LNCaP clone FGC (cell line): ENCODE data around the gene GIMAP5.
"Not testable (repeated sequence)": the region's sequence is repeated elsewhere in the genome, so short reads cannot be mapped to it uniquely, and the experiment has no call there.

Source experiments
- DNase-seq: peaks from one replicate; pipeline ENCODE4 v3.0.0-alpha.2; 2011; ENCODE audit warnings: low read depth
- H3K4me3 ChIP-seq: 2 replicates; pipeline ENCODE4 v1.5.1; 2011; ENCODE audit warnings: mild to moderate bottlenecking, low read depth, low read length, control low read depth
- CTCF ChIP-seq: IDR thresholded peaks from 2 replicates; pipeline ENCODE4 v1.5.1; 2012; ENCODE audit warnings: mild to moderate bottlenecking; ENCODE audit not compliant: control insufficient read depth, insufficient read depth; ENCODE audit errors: extremely low read depth

GIMAP5 gene

GRCh38 chr7:150759479-150759878 lies 22.3 kb downstream of the GIMAP5 start:
- TF ChIP-seq CTCF, result no peak
- DNase-seq, result no peak
- H3K4me3 ChIP-seq, result no peak overlapping the region

- TF ChIP-seq CTCF, result no peak
- H3K4me3 ChIP-seq, result no peak overlapping the region
- DNase-seq, result no peak
These were observed 29.1 kb downstream of the GIMAP5 start for GRCh38 chr7:150766334-150766709.

- no peak overlapping the region for H3K4me3 ChIP-seq
- TF ChIP-seq CTCF, result no peak
These were observed 32.5 kb downstream of the GIMAP5 start for GRCh38 chr7:150769768-150770167.

GRCh38 chr7:150774131-150774530 lies 36.9 kb downstream of the GIMAP5 start:
- DNase-seq, H3K4me3 ChIP-seq: not testable (repeated sequence)

More at GRCh38 chr7:150769768-150770167, 32.5 kb downstream of the GIMAP5 start:
- no peak for DNase-seq

- DNase-seq, result no peak
- TF ChIP-seq CTCF, result no peak
- H3K4me3 ChIP-seq, result no peak overlapping the region
These were observed 41.0 kb downstream of the GIMAP5 start for GRCh38 chr7:150778014-150778737.

GRCh38 chr7:150778738-150779301 lies 41.6 kb downstream of the GIMAP5 start:
- TF ChIP-seq CTCF, result peak; percentile 95
- DNase-seq, result peak; percentile 44
- H3K4me3 ChIP-seq, result no peak overlapping the region

GRCh38 chr7:150780292-150780691 lies 43.1 kb downstream of the GIMAP5 start:
- H3K4me3 ChIP-seq, result no peak overlapping the region
- no peak for DNase-seq
- no peak for TF ChIP-seq CTCF
